Activated naive CD8-positive, alpha-beta T cell treated with anti-CD3 and anti-CD28 coated beads for 36 hours (primary cell): Measurements from ENCODE around the gene CDKN2C. TPM values are rescaled to one million over a fixed set of nuclear protein-coding genes. Genes with fewer than 3 reads are reported as not detected.
"Not testable (repeated sequence)": the region's sequence is repeated elsewhere in the genome, so short reads cannot be mapped to it uniquely, and the experiment has no call there.

Experiments used
- DNase-seq: peaks from one replicate; pipeline ENCODE4 v3.0.0; 2021
- H3K27ac Mint-ChIP-seq: one replicate; pipeline ENCODE4 v1.8.0; 2022; ENCODE audit warnings: mild to moderate bottlenecking, moderate library complexity, mixed read lengths
- H3K27me3 Mint-ChIP-seq: one replicate; pipeline ENCODE4 v1.8.0; 2022; ENCODE audit warnings: mild to moderate bottlenecking, mixed read lengths
- H3K36me3 Mint-ChIP-seq: one replicate; pipeline ENCODE4 v1.8.0; 2021; ENCODE audit warnings: mild to moderate bottlenecking, mixed read lengths
- H3K4me1 Mint-ChIP-seq: one replicate; pipeline ENCODE4 v1.8.0; 2021; ENCODE audit warnings: mixed read lengths
- H3K4me3 Mint-ChIP-seq: one replicate; pipeline ENCODE4 v1.8.0; 2022; ENCODE audit warnings: mild to moderate bottlenecking, moderate library complexity, mixed read lengths
- H3K9me3 Mint-ChIP-seq: one replicate; pipeline ENCODE4 v1.8.0; 2022; ENCODE audit warnings: mixed read lengths
- total RNA-seq, 2 experiments: library from RNA; stranded (reverse); gene quantifications; one replicate each; pipeline ENCODE4 v1.2.3, GENCODE V29; 2021

The CDKN2C gene
- total RNA-seq, 2 experiments from 2014 or later = 13.0 to 13.6 TPM

DNA sequence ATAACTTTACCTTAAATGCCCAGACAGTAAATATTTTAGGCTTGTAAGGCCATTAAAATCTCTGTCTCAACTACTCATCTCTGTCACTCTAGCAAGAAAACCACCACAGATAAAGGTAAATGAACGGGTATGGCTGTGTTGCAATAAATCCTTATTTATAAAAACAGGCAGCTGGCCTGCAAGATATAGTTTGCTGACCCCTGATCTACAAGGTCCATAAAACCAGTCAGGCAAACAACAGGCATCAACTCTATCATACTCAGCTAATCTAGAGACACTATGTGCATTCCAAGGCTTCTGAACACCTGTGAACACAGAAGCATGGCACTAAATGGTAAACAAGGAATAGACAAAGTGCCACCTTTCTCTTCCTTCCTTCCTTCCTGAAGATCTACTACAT, 19.6 kb upstream of the CDKN2C start:
- no peak overlapping the region for H3K4me3 Mint-ChIP-seq
- peaks cover 25% of the 10 kb centered on the region for H3K36me3 Mint-ChIP-seq
- H3K4me1 Mint-ChIP-seq = peaks cover 40% of the 10 kb centered on the region
- H3K9me3 Mint-ChIP-seq = no peaks in the 10 kb centered on the region
- H3K27ac Mint-ChIP-seq = no peak overlapping the region
- DNase-seq = no peak
- H3K27me3 Mint-ChIP-seq = no peaks in the 10 kb centered on the region

- not testable (repeated sequence) for H3K4me3 Mint-ChIP-seq, H3K27me3 Mint-ChIP-seq, H3K9me3 Mint-ChIP-seq, DNase-seq, H3K27ac Mint-ChIP-seq
- H3K4me1 Mint-ChIP-seq = peaks cover 32% of the 10 kb centered on the region
- peaks cover 20% of the 10 kb centered on the region for H3K36me3 Mint-ChIP-seq
Measured at GRCh38 chr1:50952566-50952965, 17.5 kb upstream of the CDKN2C start.

GRCh38 chr1:50955116-50955515, 14.9 kb upstream of the CDKN2C start:
- Mint-ChIP-seq H3K4me3 (no peak overlapping the region), H3K27ac (no peak overlapping the region), H3K4me1 (peaks cover 26% of the 10 kb centered on the region), H3K9me3 (no peaks in the 10 kb centered on the region), H3K27me3 (no peaks in the 10 kb centered on the region), H3K36me3 (peaks cover 12% of the 10 kb centered on the region)
- DNase-seq = no peak

- Mint-ChIP-seq H3K4me1 (peaks cover 25% of the 10 kb centered on the region), H3K36me3 (peaks cover 3% of the 10 kb centered on the region), H3K27me3 (no peaks in the 10 kb centered on the region), H3K9me3 (no peaks in the 10 kb centered on the region), H3K27ac (peak overlapping the region; percentile 78), H3K4me3 (peak overlapping the region; percentile 90)
- DNase-seq = no peak
Measured at GRCh38 chr1:50959303-50959912, 10.6 kb upstream of the CDKN2C start.

DNA sequence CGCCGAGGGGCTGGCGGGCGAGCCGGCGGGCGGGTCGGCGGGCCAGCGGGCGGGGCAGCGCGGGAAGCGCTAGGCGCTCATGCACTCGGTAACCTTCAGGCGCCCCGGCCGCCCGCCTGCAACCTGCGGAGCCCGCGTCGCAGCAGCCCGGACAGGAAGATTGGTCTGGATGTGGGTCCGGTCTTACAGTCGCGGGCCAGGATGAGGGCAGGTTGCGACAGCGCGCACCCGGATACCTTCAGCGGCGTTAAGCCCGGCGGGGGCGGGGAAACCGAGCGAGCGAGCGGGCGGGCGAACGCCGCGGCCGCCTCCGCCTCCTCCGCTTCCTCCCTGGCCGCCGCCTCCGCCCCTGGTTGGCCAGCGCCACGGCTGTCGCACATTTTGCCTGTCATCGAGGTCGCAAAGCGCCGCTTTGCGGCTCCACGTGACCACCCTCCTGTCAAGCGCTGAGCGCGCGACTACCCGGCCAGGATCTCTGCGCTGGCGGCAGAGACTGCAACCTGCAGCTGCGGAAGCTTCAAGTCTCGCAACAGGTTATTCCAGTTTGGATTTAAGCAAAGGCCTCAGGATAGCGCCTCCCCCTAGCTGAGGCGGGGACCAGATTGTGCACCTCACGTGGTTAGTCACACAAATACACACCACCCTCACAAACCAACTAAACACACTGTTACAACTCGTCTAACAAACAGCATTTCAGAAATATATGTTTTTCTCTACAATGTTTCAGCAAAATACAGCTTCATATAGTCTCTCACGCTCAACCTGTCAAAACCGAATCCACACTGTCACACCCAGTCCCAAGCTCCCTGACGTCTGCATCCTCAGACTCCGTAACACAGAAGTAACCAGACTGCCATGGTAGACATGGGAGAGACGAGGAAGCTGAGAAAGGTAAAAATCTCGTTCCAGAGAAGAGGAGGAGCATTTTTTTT, 9.9 kb upstream of the CDKN2C start, which contains the start of gene FAF1:
Gene FAF1 (minus strand): TSS at position 355 of the 932 bp plus-strand sequence. CDS start 456 bp downstream, outside the sequence.
- peak within 1 kb of the TSS; percentile 93 for H3K4me3 Mint-ChIP-seq
- peak; percentile 96 for DNase-seq
- no peaks in the 10 kb centered on the region for H3K27me3 Mint-ChIP-seq
- peak within 1 kb of the TSS; percentile 85 for H3K27ac Mint-ChIP-seq
- H3K9me3 Mint-ChIP-seq = no peaks in the 10 kb centered on the region
- H3K4me1 Mint-ChIP-seq = peaks cover 18% of the 10 kb centered on the region
- peaks cover 3% of the 10 kb centered on the region for H3K36me3 Mint-ChIP-seq

DNA sequence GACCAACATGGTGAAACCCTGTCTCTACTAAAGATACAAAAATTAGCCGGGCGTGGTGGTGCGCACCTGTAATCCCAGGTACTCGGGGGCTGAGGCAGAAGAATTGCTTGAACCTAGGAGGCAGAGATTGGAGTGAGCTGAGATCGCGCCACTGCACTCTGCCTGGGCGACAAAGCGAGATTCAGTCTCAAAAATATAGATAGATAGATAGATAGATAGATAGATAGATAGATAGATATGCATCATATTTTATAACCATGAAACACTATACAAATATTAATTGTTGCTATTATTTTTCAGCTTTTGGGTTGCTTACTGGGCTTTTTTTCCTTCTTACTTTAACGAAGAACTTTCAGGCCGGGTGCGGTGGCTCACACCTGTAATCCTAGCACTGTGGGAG, 5.2 kb upstream of the CDKN2C start:
- Mint-ChIP-seq H3K27ac (no peak overlapping the region), H3K4me1 (peaks cover 8% of the 10 kb centered on the region), H3K36me3 (no peaks in the 10 kb centered on the region), H3K4me3 (no peak overlapping the region), H3K9me3 (no peaks in the 10 kb centered on the region), H3K27me3 (peaks cover 1% of the 10 kb centered on the region)
- no peak for DNase-seq

DNA sequence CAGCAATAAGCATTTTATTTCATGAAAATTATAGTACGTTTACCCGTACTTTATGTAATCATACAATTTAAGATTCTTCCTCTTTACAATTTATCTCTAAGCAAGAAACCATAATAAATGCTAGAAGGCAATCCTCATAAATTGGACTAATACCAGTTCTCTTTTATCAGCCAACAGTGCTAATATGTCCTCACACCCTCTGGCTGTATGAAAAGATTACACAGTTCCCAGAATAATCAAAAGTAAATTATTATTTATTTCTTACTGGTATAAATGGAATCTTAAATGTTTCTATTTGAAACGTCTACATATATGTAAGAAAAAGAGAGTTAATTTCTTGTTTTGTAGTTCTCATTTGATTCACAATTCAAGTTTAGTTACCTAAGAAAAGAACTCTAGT, 3.1 kb upstream of the CDKN2C start:
- peaks cover 2% of the 10 kb centered on the region for H3K36me3 Mint-ChIP-seq
- peaks cover 16% of the 10 kb centered on the region for H3K4me1 Mint-ChIP-seq
- no peak overlapping the region for H3K4me3 Mint-ChIP-seq
- DNase-seq = no peak
- H3K9me3 Mint-ChIP-seq = no peaks in the 10 kb centered on the region
- peaks cover 19% of the 10 kb centered on the region for H3K27me3 Mint-ChIP-seq
- H3K27ac Mint-ChIP-seq = no peak overlapping the region

DNA sequence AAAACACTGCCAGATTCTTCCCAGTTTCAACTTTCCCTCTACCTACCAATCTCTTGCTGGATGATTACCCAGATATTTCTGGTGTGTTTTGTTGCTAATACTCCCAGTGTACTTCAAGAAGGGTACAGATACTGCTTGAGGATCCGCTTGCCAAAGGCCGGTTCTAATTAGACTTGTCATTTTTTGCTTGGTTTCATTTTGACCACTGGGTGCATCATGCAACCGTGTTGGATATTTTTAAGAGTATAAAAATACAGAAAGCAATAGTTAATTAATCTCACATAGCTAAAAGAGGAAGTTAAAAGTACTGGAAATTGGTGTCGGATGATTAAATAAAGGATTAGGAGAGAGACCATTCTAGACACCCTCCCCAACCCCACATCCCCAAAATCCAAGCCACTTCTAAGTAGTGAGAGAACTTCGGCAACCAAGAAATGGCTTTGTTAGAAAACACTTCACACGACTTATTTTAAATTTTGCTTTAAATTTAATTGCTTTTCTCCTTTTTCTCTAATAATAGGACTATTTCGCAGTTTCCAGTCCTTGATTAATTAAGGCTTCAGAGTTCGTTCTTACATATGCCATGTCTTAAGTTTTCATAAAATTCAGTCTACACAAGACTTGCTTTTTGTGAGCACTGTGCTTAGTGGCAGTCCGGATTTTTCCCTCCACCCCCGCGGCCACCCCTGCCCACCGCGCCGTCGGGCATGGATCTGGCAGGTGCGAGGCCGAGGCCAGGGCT, 2.5 kb upstream of the CDKN2C start:
- Mint-ChIP-seq H3K27me3 (peaks cover 21% of the 10 kb centered on the region), H3K4me3 (peak overlapping the region; percentile 95), H3K36me3 (peaks cover 2% of the 10 kb centered on the region), H3K4me1 (peaks cover 18% of the 10 kb centered on the region), H3K27ac (peak overlapping the region; percentile 94), H3K9me3 (no peaks in the 10 kb centered on the region)
- no peak for DNase-seq

GRCh38 chr1:50968158-50968820, 1.8 kb upstream of the CDKN2C start:
- Mint-ChIP-seq H3K27me3 (peaks cover 23% of the 10 kb centered on the region), H3K36me3 (peaks cover 2% of the 10 kb centered on the region), H3K4me1 (peaks cover 18% of the 10 kb centered on the region), H3K4me3 (peak overlapping the region; percentile 95), H3K27ac (peak overlapping the region; percentile 94), H3K9me3 (no peaks in the 10 kb centered on the region)
- peak; percentile 86 for DNase-seq

DNA sequence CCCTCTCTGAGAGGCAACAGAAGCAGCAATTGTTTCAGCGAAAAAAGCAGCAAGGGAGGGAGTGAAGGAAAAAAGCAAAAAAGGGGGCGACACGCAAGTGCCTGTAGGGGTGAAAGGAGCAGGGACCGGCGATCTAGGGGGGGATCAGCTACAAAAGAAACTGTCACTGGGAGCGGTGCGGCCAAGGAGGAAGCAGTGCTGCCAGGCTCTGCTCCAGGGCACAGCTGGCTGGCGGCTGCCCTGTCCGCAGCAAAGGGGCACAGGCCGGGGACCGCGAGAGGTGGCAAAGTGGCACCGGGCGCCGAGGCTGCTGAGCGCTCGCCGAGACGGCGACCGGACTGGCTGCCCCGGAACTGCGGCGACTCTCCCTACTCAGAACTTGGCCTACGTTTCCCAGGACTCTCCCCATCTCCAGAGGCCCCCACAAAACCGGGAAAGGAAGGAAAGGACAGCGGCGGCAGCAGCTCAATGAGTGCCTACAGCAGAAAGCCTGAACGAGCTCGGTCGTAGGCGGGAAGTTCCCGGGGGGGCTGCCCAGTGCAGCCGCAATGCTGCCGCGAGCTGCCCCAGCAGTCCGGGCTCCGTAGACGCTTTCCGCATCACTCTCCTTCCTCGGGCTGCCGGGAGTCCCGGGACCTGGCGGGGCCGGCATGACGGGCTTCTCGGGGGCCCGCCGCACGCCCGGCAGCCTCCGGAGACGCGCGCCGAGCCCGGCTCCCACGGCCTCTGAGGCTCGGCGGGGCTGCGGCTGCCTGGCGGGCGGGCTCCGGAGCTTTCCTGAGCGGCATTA, 1.0 kb upstream of the CDKN2C start:
- Mint-ChIP-seq H3K27ac (peak overlapping the region; percentile 94), H3K4me3 (peak overlapping the region; percentile 95), H3K9me3 (no peaks in the 10 kb centered on the region), H3K4me1 (peaks cover 18% of the 10 kb centered on the region), H3K36me3 (peaks cover 5% of the 10 kb centered on the region), H3K27me3 (peaks cover 31% of the 10 kb centered on the region)
- peak; percentile 57 for DNase-seq

DNA sequence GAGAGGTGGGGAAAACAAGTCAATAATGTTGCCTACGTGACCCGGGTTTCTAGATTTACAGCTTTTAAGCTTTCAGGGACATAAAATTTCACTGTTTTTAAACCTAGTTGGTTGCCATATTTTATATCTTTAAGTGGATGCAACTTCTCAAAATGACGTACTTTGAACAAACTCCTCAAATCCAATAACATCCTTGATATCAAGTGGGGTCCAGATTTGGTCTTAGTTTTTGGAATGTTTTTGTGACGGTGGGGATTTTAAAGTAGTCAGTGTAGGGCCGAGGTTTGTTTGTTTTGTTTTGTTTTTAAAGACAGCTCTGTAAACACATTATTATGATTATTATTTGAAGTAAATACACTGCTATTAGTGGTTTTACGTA, 453 bp downstream of the CDKN2C start:
- H3K4me3 Mint-ChIP-seq = peak overlapping the region; percentile 95
- no peak for DNase-seq
- H3K4me1 Mint-ChIP-seq = peaks cover 18% of the 10 kb centered on the region
- no peaks in the 10 kb centered on the region for H3K9me3 Mint-ChIP-seq
- peaks cover 7% of the 10 kb centered on the region for H3K36me3 Mint-ChIP-seq
- H3K27ac Mint-ChIP-seq = peak overlapping the region; percentile 83
- peaks cover 41% of the 10 kb centered on the region for H3K27me3 Mint-ChIP-seq

- peaks cover 18% of the 10 kb centered on the region for H3K4me1 Mint-ChIP-seq
- no peak overlapping the region for H3K27ac Mint-ChIP-seq
- peaks cover 45% of the 10 kb centered on the region for H3K27me3 Mint-ChIP-seq
- peak overlapping the region; percentile 95 for H3K4me3 Mint-ChIP-seq
- peaks cover 7% of the 10 kb centered on the region for H3K36me3 Mint-ChIP-seq
- DNase-seq = no peak
- H3K9me3 Mint-ChIP-seq = no peaks in the 10 kb centered on the region
Measured at GRCh38 chr1:50970931-50971582, 1.0 kb downstream of the CDKN2C start.

GRCh38 chr1:50971748-50972305, 1.8 kb downstream of the CDKN2C start:
- Mint-ChIP-seq H3K27me3 (peaks cover 52% of the 10 kb centered on the region), H3K27ac (no peak overlapping the region), H3K4me3 (no peak overlapping the region), H3K9me3 (no peaks in the 10 kb centered on the region), H3K4me1 (peaks cover 25% of the 10 kb centered on the region), H3K36me3 (peaks cover 7% of the 10 kb centered on the region)
- no peak for DNase-seq
